HepG2 (cell line): ENCODE measurements around the gene CLPTM1. TPM values are rescaled to one million over a fixed set of nuclear protein-coding genes. Genes with fewer than 3 reads are reported as not detected.

ENCODE experiments used
- AKAP8 ChIP-seq: sonication (generic); formaldehyde crosslinking; IDR thresholded peaks from 2 replicates; pipeline ENCODE4 v1.5.1; 2020; ENCODE audit warnings: mild to moderate bottlenecking, missing genetic modification reagents
- CEBPB ChIP-seq: IDR thresholded peaks from 2 replicates; pipeline ENCODE4 v1.6.1; 2011; ENCODE audit warnings: low read depth, low read length, improper control_type of control experiment, borderline replicate concordance
- CREB1 ChIP-seq, 2 experiments: fragments of 450-650 bp in 1 of 2; IDR thresholded peaks; 2 replicates each; pipeline ENCODE4 v1.6.1; 2016 to 2017; ENCODE audit warnings: control low read depth in 1 of 2, mild to moderate bottlenecking in 1 of 2, missing compliant biosample characterization in 1 of 2, missing genetic modification characterization in 1 of 2
- EEA1 ChIP-seq: sonication (generic); formaldehyde crosslinking; IDR thresholded peaks from 2 replicates; pipeline ENCODE4 v1.5.1; 2020; ENCODE audit warnings: mild to moderate bottlenecking, missing genetic modification reagents, borderline replicate concordance
- GZF1 ChIP-seq: sonication (generic); formaldehyde crosslinking; IDR thresholded peaks from 2 replicates; pipeline ENCODE4 v1.5.1; 2020; ENCODE audit warnings: mild to moderate bottlenecking, missing genetic modification reagents
- HES4 ChIP-seq: sonication (generic); formaldehyde crosslinking; IDR thresholded peaks from 2 replicates; pipeline ENCODE4 v1.9.0; 2021; ENCODE audit warnings: mild to moderate bottlenecking, missing genetic modification reagents, borderline replicate concordance
- HNRNPL ChIP-seq: fragments of 200-400 bp; formaldehyde crosslinking; IDR thresholded peaks from 2 replicates; pipeline ENCODE4 v1.6.1; 2017; ENCODE audit warnings: mild to moderate bottlenecking, low read depth, low read length
- MED13 ChIP-seq: sonication (generic); formaldehyde crosslinking; IDR thresholded peaks from 2 replicates; pipeline ENCODE4 v1.5.0; 2020; ENCODE audit warnings: missing genetic modification reagents
- MED8 ChIP-seq: sonication (generic); formaldehyde crosslinking; IDR thresholded peaks from 2 replicates; pipeline ENCODE4 v1.8.1; 2023; ENCODE audit warnings: mild to moderate bottlenecking, missing genetic modification reagents; ENCODE audit not compliant: insufficient replicate concordance
- MIER3 ChIP-seq: IDR thresholded peaks from 2 replicates; pipeline ENCODE4 v1.6.1; 2016; ENCODE audit warnings: missing compliant biosample characterization, borderline replicate concordance
- RXRA ChIP-seq: sonication (generic); formaldehyde crosslinking; IDR thresholded peaks from 2 replicates; pipeline ENCODE4 v1.5.1; 2020; ENCODE audit warnings: missing genetic modification reagents
- SP5 ChIP-seq: IDR thresholded peaks from 2 replicates; pipeline ENCODE4 v1.6.1; 2016; ENCODE audit warnings: low read depth, borderline replicate concordance
- THAP11 ChIP-seq: IDR thresholded peaks from 2 replicates; pipeline ENCODE4 v1.6.1; 2016; ENCODE audit warnings: missing biosample characterization, missing genetic modification reagents
- ZC3H4 ChIP-seq: sonication (generic); formaldehyde crosslinking; IDR thresholded peaks from 2 replicates; pipeline ENCODE4 v1.4.0; 2020; ENCODE audit warnings: missing genetic modification reagents, borderline replicate concordance
- ZFX ChIP-seq: sonication (generic); formaldehyde crosslinking; IDR thresholded peaks from 2 replicates; pipeline ENCODE4 v1.4.0; 2020; ENCODE audit warnings: mild to moderate bottlenecking, low read depth, missing genetic modification reagents, moderate library complexity
- ZNF20 ChIP-seq: sonication (generic); formaldehyde crosslinking; IDR thresholded peaks from 2 replicates; pipeline ENCODE4 v1.4.0; 2020; ENCODE audit warnings: mild to moderate bottlenecking, moderate library complexity, missing genetic modification reagents
- ZNF274 ChIP-seq: sonication (generic); formaldehyde crosslinking; IDR thresholded peaks from 2 replicates; pipeline ENCODE4 v1.5.1; 2020; ENCODE audit warnings: mild to moderate bottlenecking, missing genetic modification reagents
- ZNF563 ChIP-seq: sonication (generic); formaldehyde crosslinking; IDR thresholded peaks from 2 replicates; pipeline ENCODE4 v1.8.0; 2022; ENCODE audit warnings: mild to moderate bottlenecking, moderate library complexity, missing genetic modification reagents
- ZNF781 ChIP-seq: sonication (generic); formaldehyde crosslinking; IDR thresholded peaks from 2 replicates; pipeline ENCODE4 v1.5.1; 2020; ENCODE audit warnings: borderline replicate concordance, mild to moderate bottlenecking, missing genetic modification reagents; ENCODE audit errors: not compliant biosample characterization
- polyA plus RNA-seq, 8 experiments: library from polyadenylated mRNA; depleted of rRNA in 3 of 8; stranded (reverse) in 7 of 8; unstranded in 1 of 8; fragments of >200 nt; fragmentation: Illumina TruSeq in 4 of 8; extraction: Trizol in 4 of 8; gene quantifications; 2 replicates each; pipeline versions ENCODE4 v1.2.1 to v1.2.3, GENCODE V29; 2011 to 2016; ENCODE audit warnings: low read depth in 4 of 8, missing spikeins in 1 of 8, mixed read lengths in 1 of 8; ENCODE audit not compliant: insufficient read depth in 1 of 8
- total RNA-seq, 5 experiments: library from RNA; depleted of rRNA; stranded (reverse); fragments of >200 nt; fragmentation: Illumina TruSeq; extraction: Trizol; gene quantifications; 2 replicates each; pipeline ENCODE4 v1.2.3, GENCODE V29; 2016; ENCODE audit warnings: low read depth in 1 of 5
- TF ChIP-seq, protein P1 (sequence below), 2 experiments: fragments of 450-650 bp in 1 of 2; sonication (generic) in 1 of 2; formaldehyde crosslinking; IDR thresholded peaks; 2 replicates each; pipeline versions ENCODE4 v1.5.0 to v1.8.0; 2020 to 2022; ENCODE audit warnings: mild to moderate bottlenecking in 1 of 2, missing genetic modification reagents in 1 of 2
- TF ChIP-seq, protein P2 (sequence below): sonication (generic); formaldehyde crosslinking; IDR thresholded peaks from 2 replicates; pipeline ENCODE4 v1.4.0; 2020; ENCODE audit warnings: missing genetic modification reagents

The CLPTM1 gene
- total and polyA plus RNA-seq, 2 of the 13 experiments (the other 11 are each of a cell fraction or from before 2014, with no cell fraction given) = 34.9 to 42.8 TPM

DNA sequence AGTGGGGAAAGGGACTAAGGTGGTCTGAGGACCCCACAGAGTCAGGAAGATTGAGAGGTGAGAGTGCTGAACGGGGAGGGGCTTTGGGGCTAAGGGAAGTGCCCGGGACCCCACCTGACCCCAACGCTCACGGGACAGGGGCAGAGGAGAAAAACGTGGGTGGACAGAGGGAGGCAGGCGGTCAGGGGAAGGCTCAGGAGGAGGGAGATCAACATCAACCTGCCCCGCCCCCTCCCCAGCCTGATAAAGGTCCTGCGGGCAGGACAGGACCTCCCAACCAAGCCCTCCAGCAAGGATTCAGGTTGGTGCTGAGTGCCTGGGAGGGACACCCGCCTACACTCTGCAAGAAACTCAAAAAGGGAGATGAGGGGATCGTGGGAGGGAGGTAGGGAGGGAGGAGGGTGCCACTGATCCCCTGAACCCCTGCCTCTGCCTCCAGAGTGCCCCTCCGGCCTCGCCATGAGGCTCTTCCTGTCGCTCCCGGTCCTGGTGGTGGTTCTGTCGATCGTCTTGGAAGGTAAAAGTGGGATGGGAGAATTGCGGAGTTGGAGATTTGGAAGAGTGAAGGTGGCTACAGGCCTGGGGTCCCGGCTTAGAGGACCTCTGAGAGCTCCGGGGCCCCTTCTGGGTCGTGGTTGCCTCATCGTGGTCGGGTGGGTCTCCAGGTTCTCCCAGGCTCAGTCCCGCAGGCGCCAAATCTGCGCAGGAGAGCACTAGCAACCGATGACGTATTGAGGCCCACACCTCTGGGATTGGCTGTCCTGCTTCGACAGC lies 40.6 kb upstream of the CLPTM1 start, which contains the start of gene APOC1 (continued):
- peak; percentile 44; the same call in 1 of the 2 replicates for TF ChIP-seq HES4 (CRISPR knock-in tag)
- TF ChIP-seq SP5 (CRISPR knock-in tag) = peak; percentile 80; the same call in 1 of the 2 replicates
- TF ChIP-seq, protein P1, sequence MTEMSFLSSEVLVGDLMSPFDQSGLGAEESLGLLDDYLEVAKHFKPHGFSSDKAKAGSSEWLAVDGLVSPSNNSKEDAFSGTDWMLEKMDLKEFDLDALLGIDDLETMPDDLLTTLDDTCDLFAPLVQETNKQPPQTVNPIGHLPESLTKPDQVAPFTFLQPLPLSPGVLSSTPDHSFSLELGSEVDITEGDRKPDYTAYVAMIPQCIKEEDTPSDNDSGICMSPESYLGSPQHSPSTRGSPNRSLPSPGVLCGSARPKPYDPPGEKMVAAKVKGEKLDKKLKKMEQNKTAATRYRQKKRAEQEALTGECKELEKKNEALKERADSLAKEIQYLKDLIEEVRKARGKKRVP (CRISPR knock-in tag; IDR thresholded peaks at IDR 0.05) = peak in 1 of 2 experiments; percentile 27; a peak in 1 of 4 replicates
- 0 out of 2 replicates have a peak, but pooled peaks have one; percentile 61 for TF ChIP-seq EEA1
- peak; percentile 24; the same call in 1 of the 2 replicates for TF ChIP-seq MED13
- peak; percentile 28; the same call in 1 of the 2 replicates for TF ChIP-seq ZNF274 (CRISPR knock-in tag)
- TF ChIP-seq THAP11 (CRISPR knock-in tag) = peak; percentile 42; the same call in 1 of the 2 replicates
- TF ChIP-seq, protein P2, sequence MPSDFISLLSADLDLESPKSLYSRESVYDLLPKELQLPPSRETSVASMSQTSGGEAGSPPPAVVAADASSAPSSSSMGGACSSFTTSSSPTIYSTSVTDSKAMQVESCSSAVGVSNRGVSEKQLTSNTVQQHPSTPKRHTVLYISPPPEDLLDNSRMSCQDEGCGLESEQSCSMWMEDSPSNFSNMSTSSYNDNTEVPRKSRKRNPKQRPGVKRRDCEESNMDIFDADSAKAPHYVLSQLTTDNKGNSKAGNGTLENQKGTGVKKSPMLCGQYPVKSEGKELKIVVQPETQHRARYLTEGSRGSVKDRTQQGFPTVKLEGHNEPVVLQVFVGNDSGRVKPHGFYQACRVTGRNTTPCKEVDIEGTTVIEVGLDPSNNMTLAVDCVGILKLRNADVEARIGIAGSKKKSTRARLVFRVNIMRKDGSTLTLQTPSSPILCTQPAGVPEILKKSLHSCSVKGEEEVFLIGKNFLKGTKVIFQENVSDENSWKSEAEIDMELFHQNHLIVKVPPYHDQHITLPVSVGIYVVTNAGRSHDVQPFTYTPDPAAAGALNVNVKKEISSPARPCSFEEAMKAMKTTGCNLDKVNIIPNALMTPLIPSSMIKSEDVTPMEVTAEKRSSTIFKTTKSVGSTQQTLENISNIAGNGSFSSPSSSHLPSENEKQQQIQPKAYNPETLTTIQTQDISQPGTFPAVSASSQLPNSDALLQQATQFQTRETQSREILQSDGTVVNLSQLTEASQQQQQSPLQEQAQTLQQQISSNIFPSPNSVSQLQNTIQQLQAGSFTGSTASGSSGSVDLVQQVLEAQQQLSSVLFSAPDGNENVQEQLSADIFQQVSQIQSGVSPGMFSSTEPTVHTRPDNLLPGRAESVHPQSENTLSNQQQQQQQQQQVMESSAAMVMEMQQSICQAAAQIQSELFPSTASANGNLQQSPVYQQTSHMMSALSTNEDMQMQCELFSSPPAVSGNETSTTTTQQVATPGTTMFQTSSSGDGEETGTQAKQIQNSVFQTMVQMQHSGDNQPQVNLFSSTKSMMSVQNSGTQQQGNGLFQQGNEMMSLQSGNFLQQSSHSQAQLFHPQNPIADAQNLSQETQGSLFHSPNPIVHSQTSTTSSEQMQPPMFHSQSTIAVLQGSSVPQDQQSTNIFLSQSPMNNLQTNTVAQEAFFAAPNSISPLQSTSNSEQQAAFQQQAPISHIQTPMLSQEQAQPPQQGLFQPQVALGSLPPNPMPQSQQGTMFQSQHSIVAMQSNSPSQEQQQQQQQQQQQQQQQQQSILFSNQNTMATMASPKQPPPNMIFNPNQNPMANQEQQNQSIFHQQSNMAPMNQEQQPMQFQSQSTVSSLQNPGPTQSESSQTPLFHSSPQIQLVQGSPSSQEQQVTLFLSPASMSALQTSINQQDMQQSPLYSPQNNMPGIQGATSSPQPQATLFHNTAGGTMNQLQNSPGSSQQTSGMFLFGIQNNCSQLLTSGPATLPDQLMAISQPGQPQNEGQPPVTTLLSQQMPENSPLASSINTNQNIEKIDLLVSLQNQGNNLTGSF (CRISPR knock-in tag) = 0 out of 2 replicates have a peak, but pooled peaks have one; percentile 15
- TF ChIP-seq HNRNPL = peak; percentile 78
- TF ChIP-seq ZFX (CRISPR knock-in tag) = peak; percentile 64; the same call in 1 of the 2 replicates
- TF ChIP-seq MIER3 = peak; percentile 29; the same call in 1 of the 2 replicates
- TF ChIP-seq GZF1 (CRISPR knock-in tag) = 0 out of 2 replicates have a peak, but pooled peaks have one; percentile 26
- TF ChIP-seq CEBPB = peak; percentile 73; the same call in 1 of the 2 replicates
- peak; percentile 66 for TF ChIP-seq ZNF563
- 0 out of 2 replicates have a peak, but pooled peaks have one; percentile 42 for TF ChIP-seq AKAP8 (CRISPR knock-in tag)
- 0 out of 2 replicates have a peak, but pooled peaks have one; percentile 40 for TF ChIP-seq ZNF20
- peak; percentile 17 for TF ChIP-seq MED8 (CRISPR knock-in tag)
- TF ChIP-seq ZNF781 (CRISPR knock-in tag) = peak; percentile 15
- peak; percentile 41; the same call in 1 of the 2 replicates for TF ChIP-seq ZC3H4 (CRISPR knock-in tag)
- peak; percentile 94 for TF ChIP-seq CREB1 (IDR thresholded peaks at IDR 0.05)
- peak; percentile 97 for TF ChIP-seq CREB1 (CRISPR knock-in tag; IDR thresholded peaks at IDR 0.05)
- TF ChIP-seq RXRA (CRISPR knock-in tag) = peak; percentile 70; the same call in 1 of the 2 replicates
